ENCODE results near the gene NFASC.

The NFASC gene

GRCh38 chr1:204983136-204983535 lies 112.5 kb downstream of the NFASC start:
- no peak for DNase-seq (ENCODE audit: low read depth)

GRCh38 chr1:204983881-204984280 lies 113.2 kb downstream of the NFASC start:
- DNase-seq (ENCODE audit: low read depth), result no peak

GRCh38 chr1:204984499-204984898 lies 113.8 kb downstream of the NFASC start:
- DNase-seq (ENCODE audit: low read depth), result no peak

GRCh38 chr1:204986181-204986580 lies 115.5 kb downstream of the NFASC start:
- no peak for DNase-seq (ENCODE audit: low read depth)

GRCh38 chr1:204987689-204988088 lies 117.0 kb downstream of the NFASC start:
- no peak for DNase-seq (ENCODE audit: low read depth)

GRCh38 chr1:204988196-204988595 lies 117.5 kb downstream of the NFASC start:
- DNase-seq (ENCODE audit: low read depth), result no peak

- peak; percentile 28 for DNase-seq (ENCODE audit: low read depth)
These were observed 118.8 kb downstream of the NFASC start for GRCh38 chr1:204989266-204990058.

- DNase-seq (ENCODE audit: low read depth), result no peak
These were observed 119.5 kb downstream of the NFASC start for GRCh38 chr1:204990059-204990664.

- no peak for DNase-seq (ENCODE audit: low read depth)
These were observed 120.2 kb downstream of the NFASC start for GRCh38 chr1:204990721-204991341.

- DNase-seq (ENCODE audit: low read depth), result no peak
These were observed 120.7 kb downstream of the NFASC start for GRCh38 chr1:204991342-204991844.

- DNase-seq (ENCODE audit: low read depth), result no peak
These were observed 121.7 kb downstream of the NFASC start for GRCh38 chr1:204992201-204992997.

GRCh38 chr1:204992998-204993314 lies 122.3 kb downstream of the NFASC start:
- DNase-seq (ENCODE audit: low read depth), result no peak

- no peak for DNase-seq (ENCODE audit: low read depth)
These were observed 123.6 kb downstream of the NFASC start for GRCh38 chr1:204994086-204994862.

GRCh38 chr1:204996981-204997380 lies 126.3 kb downstream of the NFASC start:
- no peak for DNase-seq (ENCODE audit: low read depth)

- DNase-seq (ENCODE audit: low read depth), result no peak
These were observed 127.1 kb downstream of the NFASC start for GRCh38 chr1:204997591-204998355.

GRCh38 chr1:205001162-205001561 lies 130.5 kb downstream of the NFASC start:
- DNase-seq (ENCODE audit: low read depth), result no peak

- no peak for DNase-seq (ENCODE audit: low read depth)
These were observed 132.0 kb downstream of the NFASC start for GRCh38 chr1:205002705-205003104.

GRCh38 chr1:205003358-205004131 lies 132.9 kb downstream of the NFASC start:
- no peak for DNase-seq (ENCODE audit: low read depth)

GRCh38 chr1:205004351-205004750 lies 133.7 kb downstream of the NFASC start:
- no peak for DNase-seq (ENCODE audit: low read depth)

GRCh38 chr1:205008896-205009295 lies 138.2 kb downstream of the NFASC start:
- DNase-seq (ENCODE audit: low read depth), result no peak
